ENCODE results near the gene EPHB1. TPM values are rescaled to one million over a fixed set of nuclear protein-coding genes. Genes with fewer than 3 reads are reported as not detected.
"Not testable (repeated sequence)": the region's sequence is repeated elsewhere in the genome, so short reads cannot be mapped to it uniquely, and the experiment has no call there.

The EPHB1 gene
- total RNA-seq, 1 donor = 1.3 TPM

DNA sequence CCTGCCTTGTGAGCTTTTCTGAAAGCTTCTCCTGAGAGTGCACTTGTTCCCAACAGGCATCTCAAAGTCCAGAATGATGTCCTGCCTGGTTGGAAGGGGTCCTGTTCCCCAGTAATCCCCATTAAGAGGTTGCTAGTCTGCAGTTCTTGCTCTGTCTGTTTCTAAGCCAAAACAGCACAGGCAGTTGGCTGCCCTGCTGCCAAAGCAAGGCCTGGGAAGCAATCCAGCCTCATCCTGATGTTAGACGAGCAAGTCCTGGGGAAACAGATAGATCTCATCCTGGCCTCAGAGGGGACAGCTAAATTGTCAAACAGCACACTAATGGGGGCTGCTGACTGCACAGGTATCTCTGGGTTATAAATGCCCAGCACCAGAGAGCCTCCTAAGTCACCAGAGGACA is 198.0 kb downstream of the EPHB1 start:
- TF ChIP-seq, protein P1, sequence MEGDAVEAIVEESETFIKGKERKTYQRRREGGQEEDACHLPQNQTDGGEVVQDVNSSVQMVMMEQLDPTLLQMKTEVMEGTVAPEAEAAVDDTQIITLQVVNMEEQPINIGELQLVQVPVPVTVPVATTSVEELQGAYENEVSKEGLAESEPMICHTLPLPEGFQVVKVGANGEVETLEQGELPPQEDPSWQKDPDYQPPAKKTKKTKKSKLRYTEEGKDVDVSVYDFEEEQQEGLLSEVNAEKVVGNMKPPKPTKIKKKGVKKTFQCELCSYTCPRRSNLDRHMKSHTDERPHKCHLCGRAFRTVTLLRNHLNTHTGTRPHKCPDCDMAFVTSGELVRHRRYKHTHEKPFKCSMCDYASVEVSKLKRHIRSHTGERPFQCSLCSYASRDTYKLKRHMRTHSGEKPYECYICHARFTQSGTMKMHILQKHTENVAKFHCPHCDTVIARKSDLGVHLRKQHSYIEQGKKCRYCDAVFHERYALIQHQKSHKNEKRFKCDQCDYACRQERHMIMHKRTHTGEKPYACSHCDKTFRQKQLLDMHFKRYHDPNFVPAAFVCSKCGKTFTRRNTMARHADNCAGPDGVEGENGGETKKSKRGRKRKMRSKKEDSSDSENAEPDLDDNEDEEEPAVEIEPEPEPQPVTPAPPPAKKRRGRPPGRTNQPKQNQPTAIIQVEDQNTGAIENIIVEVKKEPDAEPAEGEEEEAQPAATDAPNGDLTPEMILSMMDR (IDR thresholded peaks at IDR 0.05; ENCODE audit: insufficient read depth, low read depth, low read length) = no peak
- no peak for DNase-seq (ENCODE audit: low read depth)
- no peak overlapping the region for H3K4me3 ChIP-seq (ENCODE audit: low read depth, low read length)

DNA sequence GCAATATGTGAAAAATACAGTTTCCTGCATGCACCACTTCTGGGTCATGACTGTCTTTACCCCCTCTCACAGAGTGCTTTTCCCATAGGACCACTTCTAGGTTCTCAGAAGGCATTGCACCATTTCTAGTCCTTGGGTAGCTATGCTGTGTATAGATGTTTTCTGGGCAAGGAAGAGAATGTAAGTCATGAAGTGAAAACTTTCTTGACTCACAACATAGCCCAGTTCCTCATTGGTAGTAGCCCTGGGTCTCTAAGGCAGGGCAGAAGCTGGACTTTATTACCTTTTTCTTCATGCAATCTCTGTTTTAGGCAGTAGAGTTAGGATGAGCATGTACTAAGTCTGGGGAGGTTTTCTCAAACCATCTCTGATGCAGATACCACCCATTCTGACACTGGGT is 203.1 kb downstream of the EPHB1 start:
- DNase-seq (ENCODE audit: low read depth) = no peak
- no peak overlapping the region for H3K4me3 ChIP-seq (ENCODE audit: low read depth, low read length)
- TF ChIP-seq, protein P1 (IDR thresholded peaks at IDR 0.05; ENCODE audit: insufficient read depth, low read depth, low read length) = no peak

DNA sequence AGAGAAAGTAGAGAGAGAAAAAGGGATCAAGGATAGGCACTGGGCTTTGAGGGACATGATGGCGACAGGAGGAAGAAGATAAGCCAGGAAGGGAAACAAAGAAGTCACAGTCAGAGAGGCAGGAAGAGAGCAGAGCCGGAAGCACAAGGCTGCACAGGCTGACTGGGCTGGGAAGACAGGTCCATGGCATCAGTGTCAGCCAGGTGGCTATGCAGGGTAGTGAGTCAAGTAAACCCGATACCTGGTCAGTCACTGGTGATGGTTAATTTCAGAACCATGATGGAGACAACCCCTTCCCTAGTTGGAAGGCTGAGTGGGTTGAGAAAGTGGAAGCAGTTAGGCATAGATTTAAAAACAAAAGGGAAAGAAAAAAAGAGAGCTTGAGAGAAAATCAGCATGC is 203.8 kb downstream of the EPHB1 start:
- DNase-seq (ENCODE audit: low read depth) = no peak
- TF ChIP-seq, protein P1 (IDR thresholded peaks at IDR 0.05; ENCODE audit: insufficient read depth, low read depth, low read length) = no peak
- H3K4me3 ChIP-seq (ENCODE audit: low read depth, low read length) = no peak overlapping the region

DNA sequence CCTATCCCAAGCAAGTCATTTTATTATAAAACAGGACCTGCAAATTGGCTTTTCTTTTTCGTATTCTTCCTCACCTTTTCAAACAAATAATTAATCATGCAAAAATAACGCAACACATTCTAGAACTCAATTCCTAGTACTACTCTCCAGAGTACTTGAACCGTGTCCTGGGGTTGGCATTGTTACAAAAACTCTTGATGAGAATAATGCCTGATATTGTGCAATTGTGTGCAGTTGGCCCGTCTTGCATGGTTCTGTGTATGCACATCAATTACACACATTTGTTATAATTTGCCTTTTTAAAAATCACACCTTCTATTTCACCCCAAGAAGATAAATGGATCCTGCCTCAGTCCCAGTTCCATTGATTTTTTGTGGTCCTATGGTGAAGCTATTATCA is 205.4 kb downstream of the EPHB1 start:
- TF ChIP-seq, protein P1 (IDR thresholded peaks at IDR 0.05; ENCODE audit: insufficient read depth, low read depth, low read length) = no peak
- no peak for DNase-seq (ENCODE audit: low read depth)
- no peak overlapping the region for H3K4me3 ChIP-seq (ENCODE audit: low read depth, low read length)

DNA sequence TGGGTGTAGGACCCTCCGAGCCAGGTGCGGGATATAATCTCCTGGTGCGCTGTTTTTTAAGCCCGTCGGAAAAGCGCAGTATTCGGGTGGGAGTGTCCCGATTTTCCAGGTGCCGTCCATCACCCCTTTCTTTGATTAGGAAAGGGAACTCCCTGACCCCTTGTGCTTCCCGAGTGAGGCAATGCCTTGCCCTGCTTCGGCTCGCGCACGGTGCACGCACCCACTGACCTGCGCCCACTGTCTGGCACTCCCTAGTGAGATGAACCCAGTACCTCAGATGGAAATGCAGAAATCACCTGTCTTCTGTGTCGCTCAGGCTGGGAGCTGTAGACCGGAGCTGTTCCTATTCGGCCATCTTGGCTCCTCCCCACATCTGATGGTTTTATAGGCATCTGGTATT is 210.6 kb downstream of the EPHB1 start:
- not testable (repeated sequence) for DNase-seq (ENCODE audit: low read depth)

DNA sequence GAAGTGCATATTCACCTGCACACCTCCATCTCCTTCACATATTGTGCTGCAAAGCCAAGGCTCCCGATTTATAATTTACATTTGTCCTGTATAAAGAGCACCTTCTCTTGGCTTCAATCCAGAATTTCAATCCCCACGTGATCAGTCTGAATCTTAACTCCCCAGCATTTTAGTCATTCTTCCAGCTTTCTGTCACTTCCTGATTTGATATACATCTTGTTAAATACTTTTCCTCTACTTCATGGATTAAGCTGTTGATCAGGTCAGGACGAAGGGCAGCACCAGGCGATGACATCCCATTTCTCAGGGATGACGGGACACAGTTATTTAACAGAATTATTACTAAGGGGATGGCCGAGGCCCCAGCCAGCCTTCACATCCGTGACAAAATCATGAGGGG is 212.5 kb downstream of the EPHB1 start:
- peak; percentile 2 for DNase-seq (ENCODE audit: low read depth)
- H3K4me3 ChIP-seq (ENCODE audit: low read depth, low read length) = no peak overlapping the region
- TF ChIP-seq, protein P1 (IDR thresholded peaks at IDR 0.05; ENCODE audit: insufficient read depth, low read depth, low read length) = no peak

More for the DNA sequence above, 210.6 kb downstream of the EPHB1 start:
- not testable (repeated sequence) for H3K4me3 ChIP-seq (ENCODE audit: low read depth, low read length)

DNA sequence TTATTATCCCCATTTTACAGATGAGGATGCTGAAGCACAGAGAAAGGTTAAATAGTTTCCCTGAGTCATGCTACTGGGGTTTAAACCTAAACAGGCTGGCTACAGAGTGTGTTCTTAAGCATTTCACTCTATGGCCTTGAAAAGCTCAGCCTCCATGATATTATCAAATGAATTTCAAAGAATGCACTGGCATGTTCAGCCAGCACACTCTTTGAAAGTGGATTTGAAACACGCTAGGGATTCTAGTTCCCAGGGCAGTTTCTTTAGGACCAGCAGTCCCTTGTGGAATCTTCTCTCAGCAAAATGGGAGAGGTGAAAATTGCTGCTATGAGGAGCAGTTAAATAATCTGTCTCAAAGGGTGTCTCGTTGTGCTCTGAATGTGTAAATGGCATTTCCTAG is 213.3 kb downstream of the EPHB1 start:
- H3K4me3 ChIP-seq (ENCODE audit: low read depth, low read length) = no peak overlapping the region
- TF ChIP-seq, protein P1 (IDR thresholded peaks at IDR 0.05; ENCODE audit: insufficient read depth, low read depth, low read length) = no peak
- DNase-seq (ENCODE audit: low read depth) = no peak
